Hepatocyte (in vitro differentiated cells): ENCODE results near the gene ZRSR2. TPM values are rescaled to one million over a fixed set of nuclear protein-coding genes. Genes with fewer than 3 reads are reported as not detected.

Experiments used
- DNase-seq: peaks from one replicate; pipeline ENCODE4 v3.0.0-alpha.2; 2016; ENCODE audit warnings: low spot score
- H2AFZ ChIP-seq: fragments of 200-600 bp; sonication (generic); 2 replicates; pipeline ENCODE4 v1.6.0; 2016; ENCODE audit warnings: antibody characterized with exemption, mild to moderate bottlenecking
- H3K27ac ChIP-seq: fragments of 200-600 bp; sonication (generic); 2 replicates; pipeline ENCODE4 v1.5.1; 2016; ENCODE audit warnings: mild to moderate bottlenecking
- H3K27me3 ChIP-seq: fragments of 200-600 bp; sonication (generic); 2 replicates; pipeline ENCODE4 v1.6.1; 2016
- H3K36me3 ChIP-seq: fragments of 200-600 bp; sonication (generic); replicated peaks from 2 replicates; pipeline ENCODE4 v1.5.1; 2016; ENCODE audit warnings: low read depth; ENCODE audit not compliant: insufficient read depth
- H3K4me1 ChIP-seq: fragments of 200-600 bp; sonication (generic); 2 replicates; pipeline ENCODE4 v1.5.1; 2016; ENCODE audit warnings: mild to moderate bottlenecking, moderate library complexity; ENCODE audit not compliant: insufficient read depth
- H3K4me2 ChIP-seq: fragments of 200-600 bp; sonication (generic); 2 replicates; pipeline ENCODE4 v1.6.0; 2016
- H3K4me3 ChIP-seq: fragments of 200-600 bp; sonication (generic); 2 replicates; pipeline ENCODE4 v1.5.1; 2016; ENCODE audit warnings: mild to moderate bottlenecking
- H3K79me2 ChIP-seq: fragments of 200-600 bp; sonication (generic); 2 replicates; pipeline ENCODE4 v1.6.0; 2017; ENCODE audit warnings: mild to moderate bottlenecking
- H3K9me2 ChIP-seq: fragments of 200-600 bp; sonication (generic); replicated peaks from 2 replicates; pipeline ENCODE4 v1.6.0; 2017; ENCODE audit warnings: mild to moderate bottlenecking; ENCODE audit not compliant: insufficient read depth
- H3K9me3 ChIP-seq: fragments of 200-600 bp; sonication (generic); 2 replicates; pipeline ENCODE4 v1.5.1; 2016; ENCODE audit warnings: low read depth, mild to moderate bottlenecking
- H4K20me1 ChIP-seq: fragments of 200-600 bp; sonication (generic); 2 replicates; pipeline ENCODE4 v1.6.0; 2016; ENCODE audit warnings: mild to moderate bottlenecking; ENCODE audit not compliant: insufficient read depth, poor library complexity, severe bottlenecking
- EZH2 ChIP-seq: fragments of 200-600 bp; sonication (generic); IDR thresholded peaks from 2 replicates; pipeline ENCODE4 v1.6.1; 2016; ENCODE audit warnings: antibody characterized with exemption, mild to moderate bottlenecking, borderline replicate concordance
- EZH2phosphoT487 ChIP-seq: fragments of 200-600 bp; sonication (generic); IDR thresholded peaks from one replicate; pipeline ENCODE4 v1.6.1; 2018; ENCODE audit warnings: antibody characterized with exemption, mild to moderate bottlenecking, low read depth, moderate library complexity; ENCODE audit not compliant: unreplicated experiment, severe bottlenecking
- WGBS: methylation state at CpG from one replicate; pipeline ENCODE4 v1.1.6; 2016; ENCODE audit warnings: low lambda C conversion rate; ENCODE audit errors: missing lambda C conversion rate; 5-methylcytosine and 5-hydroxymethylcytosine counted together
- polyA plus RNA-seq: library from polyadenylated mRNA; unstranded; fragments of >200 nt; fragmentation: Nextera tagmentation; extraction: Ambion mirVana; gene quantifications from 2 replicates; pipeline ENCODE4 v1.2.1, GENCODE V29; 2016
- total RNA-seq: library from RNA; depleted of rRNA; stranded (reverse); fragments of >200 nt; gene quantifications from 2 replicates; pipeline ENCODE4 v1.2.3, GENCODE V29; 2014
- TF ChIP-seq, protein P1 (sequence below): fragments of 200-600 bp; sonication (generic); IDR thresholded peaks from 2 replicates; pipeline ENCODE4 v1.5.1; 2016; ENCODE audit warnings: antibody characterized with exemption, mild to moderate bottlenecking; ENCODE audit not compliant: poor library complexity

Gene ZRSR2
- total and polyA plus RNA-seq, 2 experiments from 2014 or later = 8.1 to 15.7 TPM

DNA sequence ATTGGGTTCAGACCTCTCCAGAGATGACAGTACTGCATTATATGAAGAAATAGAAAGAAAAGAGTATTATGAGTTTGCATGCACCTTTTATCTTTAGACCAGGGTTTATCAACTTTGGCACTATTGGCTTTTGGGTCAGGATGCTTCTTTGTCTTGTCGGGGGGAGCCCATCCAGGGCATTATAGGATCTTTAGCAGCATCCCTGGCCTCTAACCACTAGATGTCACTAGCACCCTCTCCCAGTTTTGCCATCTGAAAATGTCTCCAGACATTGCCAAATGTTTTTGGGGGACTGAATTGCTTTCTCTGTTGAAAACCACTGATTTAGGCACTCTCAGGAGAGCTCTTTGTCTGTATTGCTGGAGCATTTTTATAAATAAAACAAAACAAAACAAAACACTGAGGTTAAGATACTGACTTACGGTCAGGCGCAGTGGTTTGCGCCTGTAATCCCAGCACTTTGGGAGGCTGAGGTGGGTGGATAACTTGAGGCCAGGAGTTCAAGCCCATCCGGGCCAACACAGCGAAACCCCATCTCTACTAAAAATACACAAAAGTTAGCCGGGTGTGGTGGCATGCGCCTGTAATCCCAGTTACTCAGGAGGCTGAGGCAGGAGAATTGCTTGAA lies 28.6 kb upstream of the ZRSR2 start:
- Histone ChIP-seq H3K27me3 (no peaks in the 10 kb centered on the region), H4K20me1 (no peaks in the 10 kb centered on the region), H3K4me3 (no peak overlapping the region), H3K9me3 (no peaks in the 10 kb centered on the region), H3K79me2 (no peaks in the 10 kb centered on the region), H3K4me1 (no peaks in the 10 kb centered on the region), H2AFZ (no peak overlapping the region), H3K4me2 (no peak overlapping the region), H3K9me2 (no peaks in the 10 kb centered on the region), H3K27ac (no peak overlapping the region), H3K36me3 (no peaks in the 10 kb centered on the region)
- WGBS = 79% methylated on average over 8 of the region's 8 CpGs
- peak; percentile 53 for DNase-seq
- TF ChIP-seq EZH2phosphoT487 = no peak
- TF ChIP-seq, protein P1, sequence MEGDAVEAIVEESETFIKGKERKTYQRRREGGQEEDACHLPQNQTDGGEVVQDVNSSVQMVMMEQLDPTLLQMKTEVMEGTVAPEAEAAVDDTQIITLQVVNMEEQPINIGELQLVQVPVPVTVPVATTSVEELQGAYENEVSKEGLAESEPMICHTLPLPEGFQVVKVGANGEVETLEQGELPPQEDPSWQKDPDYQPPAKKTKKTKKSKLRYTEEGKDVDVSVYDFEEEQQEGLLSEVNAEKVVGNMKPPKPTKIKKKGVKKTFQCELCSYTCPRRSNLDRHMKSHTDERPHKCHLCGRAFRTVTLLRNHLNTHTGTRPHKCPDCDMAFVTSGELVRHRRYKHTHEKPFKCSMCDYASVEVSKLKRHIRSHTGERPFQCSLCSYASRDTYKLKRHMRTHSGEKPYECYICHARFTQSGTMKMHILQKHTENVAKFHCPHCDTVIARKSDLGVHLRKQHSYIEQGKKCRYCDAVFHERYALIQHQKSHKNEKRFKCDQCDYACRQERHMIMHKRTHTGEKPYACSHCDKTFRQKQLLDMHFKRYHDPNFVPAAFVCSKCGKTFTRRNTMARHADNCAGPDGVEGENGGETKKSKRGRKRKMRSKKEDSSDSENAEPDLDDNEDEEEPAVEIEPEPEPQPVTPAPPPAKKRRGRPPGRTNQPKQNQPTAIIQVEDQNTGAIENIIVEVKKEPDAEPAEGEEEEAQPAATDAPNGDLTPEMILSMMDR = peak; percentile 76
- no peak for TF ChIP-seq EZH2

DNA sequence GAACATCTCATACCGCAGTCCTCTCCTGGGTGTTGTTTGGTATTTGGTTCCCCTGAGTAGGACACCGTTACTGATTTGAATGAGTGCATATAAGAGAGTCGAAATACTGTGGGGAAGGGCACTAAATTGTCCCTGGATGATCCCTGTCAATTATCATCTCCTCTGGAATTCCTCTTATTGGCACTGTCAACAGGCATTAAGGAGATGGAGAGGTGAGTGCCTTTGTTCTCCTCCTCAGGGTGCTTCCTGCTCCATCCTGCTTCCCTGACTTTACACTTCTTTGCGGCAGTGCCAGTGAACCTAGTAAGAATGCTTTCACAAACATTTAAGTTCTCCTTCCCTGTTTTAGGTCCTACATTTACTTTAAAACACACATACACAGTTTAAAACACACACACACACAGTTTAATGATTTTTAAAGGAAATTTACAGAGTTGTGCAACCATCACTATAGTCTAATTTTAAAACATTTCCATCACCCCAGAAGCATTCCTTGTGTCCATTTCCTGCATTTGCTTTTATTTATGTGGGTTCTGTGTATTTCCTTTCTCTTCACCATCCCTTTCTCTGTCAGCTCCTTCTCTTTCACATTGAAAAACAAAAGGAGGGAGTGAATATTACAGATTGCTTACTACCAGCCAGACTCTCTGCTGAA lies 20.9 kb upstream of the ZRSR2 start:
- no peak overlapping the region for H3K4me2 ChIP-seq
- H3K36me3 ChIP-seq = no peaks in the 10 kb centered on the region
- H3K27me3 ChIP-seq = no peaks in the 10 kb centered on the region
- H3K79me2 ChIP-seq = no peaks in the 10 kb centered on the region
- TF ChIP-seq, protein P1 = no peak
- TF ChIP-seq EZH2 (no peak), EZH2phosphoT487 (no peak)
- no peaks in the 10 kb centered on the region for H4K20me1 ChIP-seq
- no peak overlapping the region for H2AFZ ChIP-seq
- DNase-seq = no peak
- H3K27ac ChIP-seq = no peak overlapping the region
- no peak overlapping the region for H3K4me3 ChIP-seq
- no peaks in the 10 kb centered on the region for H3K9me3 ChIP-seq
- no peaks in the 10 kb centered on the region for H3K4me1 ChIP-seq
- no peaks in the 10 kb centered on the region for H3K9me2 ChIP-seq
- 46% methylated on average over 4 of the region's 4 CpGs for WGBS

DNA sequence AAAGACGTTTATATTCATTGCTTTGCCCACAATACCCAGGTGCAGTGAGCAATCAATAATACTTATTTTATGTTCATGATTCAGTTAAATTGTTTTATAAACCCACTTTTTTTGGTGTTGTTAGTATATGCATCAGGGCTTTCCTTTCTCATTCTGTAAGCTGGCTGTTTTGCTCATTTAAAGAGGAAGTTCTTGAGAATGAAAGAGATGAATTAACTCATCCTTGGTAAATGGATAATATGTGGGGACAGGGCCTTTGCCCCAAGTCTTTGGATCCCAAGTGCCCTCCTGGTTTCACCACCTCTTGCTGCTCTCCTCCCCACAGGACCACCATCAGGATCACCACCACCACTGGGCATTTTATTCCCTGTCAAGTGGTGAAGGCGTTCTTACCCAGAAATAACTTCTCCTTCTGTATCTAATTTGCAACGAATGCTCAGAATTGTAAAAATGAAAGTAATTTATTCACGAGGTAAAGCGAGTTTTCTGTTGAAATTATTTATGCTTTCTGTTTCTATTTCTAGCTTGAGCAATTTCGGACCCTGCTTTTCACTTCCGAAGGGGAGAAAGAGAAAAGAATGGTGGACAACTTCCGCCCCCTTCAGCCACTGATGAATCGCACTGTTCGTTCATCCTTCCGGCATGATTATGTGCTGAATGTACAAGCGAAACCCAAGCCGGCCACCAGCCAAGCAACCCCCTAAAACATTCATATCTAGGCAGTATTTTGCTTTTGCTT lies 8.2 kb upstream of the ZRSR2 start:
- DNase-seq = no peak
- TF ChIP-seq EZH2 = no peak
- no peak for TF ChIP-seq EZH2phosphoT487
- TF ChIP-seq, protein P1 = no peak
- Histone ChIP-seq H3K4me3 (no peak overlapping the region), H3K4me2 (no peak overlapping the region), H4K20me1 (no peaks in the 10 kb centered on the region), H3K4me1 (no peaks in the 10 kb centered on the region), H3K9me2 (no peaks in the 10 kb centered on the region), H3K27me3 (no peaks in the 10 kb centered on the region), H3K9me3 (no peaks in the 10 kb centered on the region), H3K27ac (no peak overlapping the region), H3K79me2 (no peaks in the 10 kb centered on the region), H2AFZ (no peak overlapping the region), H3K36me3 (no peaks in the 10 kb centered on the region)
- WGBS = 90% methylated on average over 13 of the region's 13 CpGs
